Stimulated activated CD4-positive, alpha-beta T cell treated with anti-CD3 and anti-CD28 coated beads, Interleukin-2, amount 100 ng/mL, for 4 hours (primary cell): Measurements from ENCODE around the gene DOK4.

Experiments used
- DNase-seq: peaks from one replicate; pipeline ENCODE4 v3.0.0-alpha.2; 2020; ENCODE audit warnings: low read depth

DOK4 gene

GRCh38 chr16:57518922-57519321 lies 32.6 kb upstream of the DOK4 start:
- DNase-seq = no peak

GRCh38 chr16:57518520-57518919 lies 32.2 kb upstream of the DOK4 start:
- DNase-seq = no peak

GRCh38 chr16:57517397-57518367 lies 31.4 kb upstream of the DOK4 start:
- DNase-seq = no peak

GRCh38 chr16:57516773-57517172 lies 30.5 kb upstream of the DOK4 start:
- DNase-seq = no peak

GRCh38 chr16:57516176-57516725 lies 30.0 kb upstream of the DOK4 start:
- DNase-seq = no peak

- DNase-seq = no peak
These were observed 28.7 kb upstream of the DOK4 start for GRCh38 chr16:57514791-57515600.

GRCh38 chr16:57514371-57514770 lies 28.1 kb upstream of the DOK4 start:
- DNase-seq = no peak

- DNase-seq = no peak
These were observed 27.2 kb upstream of the DOK4 start for GRCh38 chr16:57513371-57514102.

- DNase-seq = no peak
These were observed 26.2 kb upstream of the DOK4 start for GRCh38 chr16:57512296-57513001.

GRCh38 chr16:57510016-57510871 lies 24.0 kb upstream of the DOK4 start:
- DNase-seq = no peak

- no peak for DNase-seq
These were observed 23.1 kb upstream of the DOK4 start for GRCh38 chr16:57509231-57509923.

- no peak for DNase-seq
These were observed 21.7 kb upstream of the DOK4 start for GRCh38 chr16:57508035-57508425.

GRCh38 chr16:57507136-57508034 lies 21.1 kb upstream of the DOK4 start:
- DNase-seq = no peak

- DNase-seq = no peak
These were observed 18.9 kb upstream of the DOK4 start for GRCh38 chr16:57505169-57505568.

GRCh38 chr16:57504491-57504890 lies 18.2 kb upstream of the DOK4 start:
- DNase-seq = no peak

- DNase-seq = no peak
These were observed 17.7 kb upstream of the DOK4 start for GRCh38 chr16:57504001-57504400.

- DNase-seq = no peak
These were observed 17.1 kb upstream of the DOK4 start for GRCh38 chr16:57503366-57503765.

GRCh38 chr16:57502048-57502775 lies 15.9 kb upstream of the DOK4 start:
- no peak for DNase-seq
